ENCODE measurements around the gene CCDC88B.
A peak's percentile ranks its signal among the peaks of the same experiment; 100 is the strongest.

The CCDC88B gene

GRCh38 chr11:64317325-64317960 lies 22.6 kb upstream of the CCDC88B start, which contains the start of gene TRMT112:
TRMT112 (minus strand) TSS chr11:64317559; CDS start chr11:64317526, 33 bp downstream.
- H3K27ac ChIP-seq (ENCODE audit: extremely low read depth, low read depth, low read length): peak within 1 kb of the TSS; percentile 88
- ChIA-PET CTCF (interaction anchor here (0.6 to 5.0 kb wide), 27 partner anchors 10 to 1645 kb away, joined by 3 to 85 read pairs (median 4); partner anchors contain the start of genes CCDC88B and LBHD1), POLR2A (interaction anchor here (0.6 to 4.0 kb wide), 34 partner anchors 8 to 136 kb away, joined by 3 to 43 read pairs (median 4); partner anchors contain the start of genes BAD, ESRRA, FKBP2 and PPP1R14B)
- H3K4me1 ChIP-seq (ENCODE audit: control insufficient read depth, insufficient read depth, low read length): no peaks in the 10 kb centered on the region
- H3K9me3 ChIP-seq (ENCODE audit: control insufficient read depth, insufficient read depth, low read depth, low read length): no peaks in the 10 kb centered on the region
- peak within 1 kb of the TSS; percentile 90 for H3K4me3 ChIP-seq (ENCODE audit: low read depth, low read length)
- peaks cover 0 to 58% of the 10 kb centered on the region in 2 experiments; a peak in 1 of 3 replicates for H3K36me3 ChIP-seq (ENCODE audit: control insufficient read depth in 2 of 2, insufficient read depth in 1 of 2, low read length in 2 of 2)
- TF ChIP-seq HOXA7 (CRISPR knock-in tag; IDR thresholded peaks at IDR 0.05; ENCODE audit: borderline replicate concordance) (no peak), ZNF214 (tag by site-specific recombination; IDR thresholded peaks at IDR 0.05; ENCODE audit: borderline replicate concordance) (no peak), IKZF3 (tag by site-specific recombination; IDR thresholded peaks at IDR 0.05) (peak; percentile 79), PATZ1 (tag by site-specific recombination; IDR thresholded peaks at IDR 0.05) (peak; percentile 82), ZEB2 (tag by site-specific recombination; IDR thresholded peaks at IDR 0.05) (peak; percentile 65), OSR2 (tag by site-specific recombination; IDR thresholded peaks at IDR 0.05) (peak; percentile 70), RBAK (tag by site-specific recombination; IDR thresholded peaks at IDR 0.05) (no peak), KLF7 (tag by site-specific recombination; IDR thresholded peaks at IDR 0.05; ENCODE audit: borderline replicate concordance) (peak; percentile 32; the same call in 1 of the 2 replicates), GLIS2 (tag by site-specific recombination; IDR thresholded peaks at IDR 0.05) (peak; percentile 50; the same call in 1 of the 2 replicates), ZBTB26 (tag by site-specific recombination; optimal IDR thresholded peaks at IDR 0.05) (peak; percentile 46), ZNF473 (tag by site-specific recombination; IDR thresholded peaks at IDR 0.05) (no peak), ZNF133 (tag by site-specific recombination; IDR thresholded peaks at IDR 0.05) (no peak), MYNN (tag by site-specific recombination; IDR thresholded peaks at IDR 0.05; ENCODE audit: borderline replicate concordance) (no peak), ZNF580 (tag by site-specific recombination; IDR thresholded peaks at IDR 0.05) (peak; percentile 97), ZNF274 (IDR thresholded peaks at IDR 0.05; ENCODE audit: low read length) (no peak), ZNF274 (tag by site-specific recombination; IDR thresholded peaks at IDR 0.05; ENCODE audit: borderline replicate concordance) (no peak), ZNF571 (tag by site-specific recombination; IDR thresholded peaks at IDR 0.05) (no peak), SP7 (tag by site-specific recombination; IDR thresholded peaks at IDR 0.05) (0 out of 2 replicates have a peak, but pooled peaks have one; percentile 46), ZBTB21 (tag by site-specific recombination; IDR thresholded peaks at IDR 0.05) (peak; percentile 53; the same call in 1 of the 2 replicates), ELK4 (IDR thresholded peaks at IDR 0.05; ENCODE audit: borderline replicate concordance, low read depth, low read length) (peak; percentile 95), ZNF639 (tag by site-specific recombination; IDR thresholded peaks at IDR 0.05) (peak; percentile 56; the same call in 1 of the 2 replicates), ZNF677 (tag by site-specific recombination; IDR thresholded peaks at IDR 0.05) (no peak), ZNF623 (tag by site-specific recombination; IDR thresholded peaks at IDR 0.05) (no peak), ZNF132 (tag by site-specific recombination; IDR thresholded peaks at IDR 0.05; ENCODE audit: borderline replicate concordance) (no peak), ZNF2 (tag by site-specific recombination; IDR thresholded peaks at IDR 0.05) (peak; percentile 63; the same call in 1 of the 2 replicates), ZNF544 (tag by site-specific recombination; IDR thresholded peaks at IDR 0.05) (no peak), ZNF585B (tag by site-specific recombination; IDR thresholded peaks at IDR 0.05) (no peak), ZXDB (tag by site-specific recombination; IDR thresholded peaks at IDR 0.05) (peak; percentile 58), ZNF394 (tag by site-specific recombination; IDR thresholded peaks at IDR 0.05; ENCODE audit: borderline replicate concordance) (peak; percentile 82; the same call in 1 of the 2 replicates), PRDM6 (tag by site-specific recombination; IDR thresholded peaks at IDR 0.05) (no peak), ZFHX2 (tag by site-specific recombination; conservative IDR thresholded peaks at IDR 0.05) (peak; percentile 28)
